Testis (tissue), 3 donors: Measurements from ENCODE around the gene KRTAP4-9. TPM values are rescaled to one million over a fixed set of nuclear protein-coding genes. Genes with fewer than 3 reads are reported as not detected.
"Not testable (repeated sequence)": the region's sequence is repeated elsewhere in the genome, so short reads cannot be mapped to it uniquely, and the experiment has no call there.

Experiments
- DNase-seq: peaks from one replicate; pipeline ENCODE4 v3.0.0-alpha.2; 2019
- H3K27ac ChIP-seq, 2 donors: fragments of 200-600 bp; sonication (generic); one replicate each; pipeline ENCODE4 v1.5.1; 2019
- H3K27me3 ChIP-seq: fragments of 200-600 bp; sonication (generic); one replicate; pipeline ENCODE4 v1.5.1; 2019
- H3K36me3 ChIP-seq: fragments of 200-600 bp; sonication (generic); one replicate; pipeline ENCODE4 v1.5.1; 2017; ENCODE audit warnings: low read depth; ENCODE audit errors: missing control alignments
- H3K4me1 ChIP-seq: fragments of 200-600 bp; sonication (generic); one replicate; pipeline ENCODE4 v1.5.1; 2019
- H3K4me3 ChIP-seq, 2 donors: fragments of 200-600 bp; sonication (generic); one replicate each; pipeline ENCODE4 v1.5.1; 2017 to 2019
- H3K9me3 ChIP-seq: fragments of 200-600 bp; sonication (generic); one replicate; pipeline ENCODE4 v1.5.1; 2017
- CTCF ChIP-seq, 3 experiments: fragments of 450-650 bp in 2 of 3; fragments of 200-600 bp in 1 of 3; sonication (generic) in 1 of 3; IDR thresholded peaks; one replicate each; pipeline ENCODE4 v1.5.1; 2016 to 2019; ENCODE audit warnings: antibody characterized with exemption in 3 of 3, mild to moderate bottlenecking in 2 of 3, moderate library complexity in 1 of 3
- POLR2A ChIP-seq: fragments of 450-650 bp; IDR thresholded peaks from one replicate; pipeline ENCODE4 v1.6.1; 2017; ENCODE audit warnings: antibody characterized with exemption, mild to moderate bottlenecking, moderate library complexity
- WGBS, 2 donors: methylation state at CpG; one replicate each; pipeline ENCODE4 v1.1.5; 2018; 5-methylcytosine and 5-hydroxymethylcytosine counted together
- intact Hi-C: fragments of 100-400 bp; cut with DNase I; formaldehyde crosslinking; loops from one replicate; pipeline ENCODE4 v1.15.1; 2023; ENCODE audit warnings: low total_unique reads
- polyA plus RNA-seq: library from polyadenylated mRNA; stranded (reverse); fragments of 350-450 nt; fragmentation: Illumina TruSeq; extraction: RNeasy Lipid Tissue Mini Kit (QIAGEN cat#74804); gene quantifications from one replicate; pipeline ENCODE4 v1.2.3, GENCODE V29; 2014; ENCODE audit warnings: low read depth, low replicate concordance; ENCODE audit not compliant: insufficient read depth
- total RNA-seq, 2 donors: library from RNA; depleted of rRNA; stranded (reverse); fragments of >200 nt; gene quantifications; one replicate each; pipeline ENCODE4 v1.2.3, GENCODE V29; 2016

KRTAP4-9 gene
- total and polyA plus RNA-seq, 3 donors from 2014 or later: not detected

DNA sequence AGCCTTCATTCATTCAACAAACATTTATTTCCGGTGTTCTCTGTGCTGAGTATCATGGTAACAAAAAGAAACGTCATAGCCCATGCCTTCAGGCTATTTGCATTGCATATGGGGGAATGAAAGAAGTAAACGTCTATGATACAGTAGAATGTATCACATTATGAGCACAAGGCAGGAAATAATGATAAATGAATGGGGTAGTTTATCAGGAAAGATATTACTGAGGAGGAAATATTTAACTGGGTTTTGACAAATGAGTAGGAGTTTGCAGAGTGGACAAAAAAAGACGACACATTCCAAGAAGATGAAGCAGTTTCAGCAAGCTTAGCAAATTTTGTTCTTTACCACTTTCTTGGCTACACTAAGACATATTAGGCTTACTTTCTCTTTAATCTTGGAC lies 22.6 kb upstream of the KRTAP4-9 start:
- no peaks in the 10 kb centered on the region for H3K9me3 ChIP-seq

DNA sequence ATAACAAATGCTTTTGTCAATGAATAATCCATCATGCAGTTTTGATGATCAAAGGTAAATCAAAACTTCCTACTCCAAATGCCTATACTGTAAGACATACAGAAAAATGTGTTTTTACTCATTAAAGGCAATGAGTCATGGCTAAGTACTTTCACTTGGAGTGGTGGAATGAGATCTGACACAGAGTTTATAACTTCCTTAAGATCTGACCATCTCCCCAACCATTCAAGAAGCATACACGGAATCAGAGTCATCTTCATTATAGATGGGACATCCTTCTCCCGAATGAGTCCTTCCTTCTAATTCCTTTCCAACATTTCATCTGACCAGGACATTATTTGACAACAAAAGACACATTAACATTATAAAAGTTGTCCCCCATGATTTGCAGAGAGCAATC lies 21.8 kb upstream of the KRTAP4-9 start:
- H3K4me3 ChIP-seq, H3K36me3 ChIP-seq, H3K27me3 ChIP-seq, H3K9me3 ChIP-seq, DNase-seq, intact Hi-C loops, H3K27ac ChIP-seq, H3K4me1 ChIP-seq: not testable (repeated sequence)
- WGBS, 2 donors: 76 to 78% methylated on average over 2 of the region's 2 CpGs

More for the DNA sequence above, 22.6 kb upstream of the KRTAP4-9 start:
- intact Hi-C loops: no loop called here
- H3K4me3 ChIP-seq: no peak overlapping the region
- no peaks in the 10 kb centered on the region for H3K36me3 ChIP-seq
- H3K27ac ChIP-seq: no peak overlapping the region
- H3K27me3 ChIP-seq: no peaks in the 10 kb centered on the region
- DNase-seq: no peak
- no peak for TF ChIP-seq POLR2A
- TF ChIP-seq CTCF (IDR thresholded peaks at IDR 0.05): no peak
- 49 to 61% methylated on average over 4 of the region's 4 CpGs for WGBS, 2 donors
- H3K4me1 ChIP-seq: no peaks in the 10 kb centered on the region

DNA sequence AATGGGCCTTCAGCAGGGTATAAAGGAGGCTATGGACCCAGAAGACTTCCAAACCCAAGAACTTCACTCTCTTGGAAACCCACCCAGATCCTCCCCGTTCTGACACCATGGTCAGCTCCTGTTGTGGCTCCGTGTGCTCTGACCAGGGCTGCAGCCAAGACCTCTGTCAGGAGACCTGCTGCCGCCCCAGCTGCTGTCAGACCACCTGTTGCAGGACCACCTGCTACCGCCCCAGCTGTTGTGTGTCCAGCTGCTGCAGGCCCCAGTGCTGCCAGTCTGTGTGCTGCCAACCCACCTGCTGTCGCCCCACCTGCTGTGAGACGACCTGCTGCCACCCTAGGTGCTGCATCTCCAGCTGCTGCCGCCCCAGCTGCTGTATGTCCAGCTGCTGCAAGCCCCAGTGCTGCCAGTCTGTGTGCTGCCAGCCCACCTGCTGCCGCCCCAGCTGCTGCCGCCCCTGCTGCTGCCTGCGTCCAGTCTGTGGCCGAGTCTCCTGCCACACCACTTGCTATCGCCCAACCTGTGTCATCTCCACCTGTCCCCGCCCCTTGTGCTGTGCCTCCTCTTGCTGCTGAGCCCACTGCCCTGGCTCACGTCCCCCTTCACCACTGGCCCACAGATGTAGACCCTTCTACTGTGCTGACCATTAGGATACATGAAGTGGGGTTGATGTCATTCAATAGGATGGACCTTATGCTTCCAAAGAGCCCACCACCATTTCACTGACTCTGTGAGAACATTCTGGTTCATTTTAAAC lies 20.9 kb upstream of the KRTAP4-9 start, which contains the start of gene KRTAP4-7:
Gene KRTAP4-7, plus strand, starts transcription at position 51 of the 757 bp plus-strand sequence. Its CDS starts 57 bp downstream, at position 108.
- H3K36me3 ChIP-seq, H3K9me3 ChIP-seq, DNase-seq, H3K27me3 ChIP-seq, intact Hi-C loops, H3K4me3 ChIP-seq, H3K4me1 ChIP-seq, H3K27ac ChIP-seq: not testable (repeated sequence)
- 73 to 83% methylated on average over 5 to 11 of the region's 14 CpGs for WGBS, 2 donors

DNA sequence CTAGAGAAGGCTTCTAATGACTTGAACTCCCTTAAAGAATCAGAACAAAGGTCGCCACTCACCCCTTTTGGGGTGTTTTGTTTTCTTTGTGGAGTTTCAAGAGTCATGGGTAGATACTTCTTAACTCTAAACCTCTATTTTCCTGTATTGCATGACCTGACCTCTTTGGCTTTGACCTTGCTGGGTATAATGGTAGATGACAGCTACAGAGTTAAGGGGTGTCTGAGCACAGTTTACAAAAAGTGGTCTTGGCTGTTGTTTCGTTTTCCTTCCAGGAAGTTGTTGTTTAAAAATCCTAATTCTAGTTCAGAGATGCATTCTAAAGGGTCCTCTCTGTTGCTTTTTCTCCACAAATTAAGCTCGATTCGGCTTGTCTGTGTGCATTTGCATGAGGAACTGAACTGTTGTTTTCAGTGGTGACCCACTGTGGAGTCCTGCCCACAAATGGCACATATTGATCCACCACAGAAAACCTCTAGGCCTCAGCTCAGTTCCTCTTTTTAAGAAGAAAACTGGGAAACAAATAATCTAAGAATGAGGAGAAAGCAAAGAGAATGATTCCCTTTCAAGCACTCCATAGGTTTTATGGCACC lies 16.3 kb upstream of the KRTAP4-9 start:
- 62 to 75% methylated on average over 4 of the region's 4 CpGs for WGBS, 2 donors
- H3K4me1 ChIP-seq, intact Hi-C loops, H3K9me3 ChIP-seq, H3K36me3 ChIP-seq, H3K27ac ChIP-seq, H3K4me3 ChIP-seq, H3K27me3 ChIP-seq, DNase-seq: not testable (repeated sequence)

- Histone ChIP-seq H3K4me1 (no peaks in the 10 kb centered on the region), H3K9me3 (no peaks in the 10 kb centered on the region)
- TF ChIP-seq CTCF (IDR thresholded peaks at IDR 0.05): no peak
Measured at GRCh38 chr17:41096055-41096454, 9.1 kb upstream of the KRTAP4-9 start.

DNA sequence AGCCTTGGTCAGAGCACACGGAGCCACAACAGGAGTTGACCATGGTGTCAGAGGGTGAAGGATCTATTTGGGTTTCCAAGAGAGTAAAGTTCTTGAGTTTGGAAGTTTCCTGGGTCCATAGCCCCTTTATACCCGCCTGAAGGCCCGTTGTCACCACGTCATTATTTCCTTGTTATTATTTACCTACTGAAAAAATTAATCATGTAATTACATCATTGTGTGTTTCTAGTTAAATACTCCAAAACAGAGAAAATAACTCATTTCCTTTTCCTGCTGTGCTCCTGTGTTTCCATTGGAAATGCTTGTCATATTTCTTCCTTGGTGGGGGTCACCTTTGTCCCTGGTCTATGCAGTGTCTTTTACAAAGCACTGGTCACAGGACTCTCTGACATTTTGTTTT lies 7.1 kb upstream of the KRTAP4-9 start, which contains the start of gene KRTAP4-8:
Gene KRTAP4-8, minus strand, starts transcription at position 101 of the 400 bp plus-strand sequence. Its CDS starts 58 bp downstream, at position 43.
- Histone ChIP-seq H3K27me3 (no peaks in the 10 kb centered on the region), H3K27ac (no peak within 1 kb of the TSS), H3K9me3 (no peaks in the 10 kb centered on the region), H3K4me1 (no peaks in the 10 kb centered on the region), H3K36me3 (no peaks in the 10 kb centered on the region), H3K4me3 (no peak within 1 kb of the TSS)
- no peak for DNase-seq
- WGBS, 2 donors: 71 to 74% methylated on average over 4 of the region's 4 CpGs
- TF ChIP-seq POLR2A (no peak), CTCF (IDR thresholded peaks at IDR 0.05) (no peak)
- intact Hi-C loops: no loop called here

More at GRCh38 chr17:41096055-41096454, 9.1 kb upstream of the KRTAP4-9 start:
- Histone ChIP-seq H3K27ac (no peak overlapping the region), H3K27me3 (no peaks in the 10 kb centered on the region), H3K4me3 (no peak overlapping the region), H3K36me3 (no peaks in the 10 kb centered on the region)
- 89 to 91% methylated on average over 7 of the region's 7 CpGs for WGBS, 2 donors
- intact Hi-C loops: no loop called here
- no peak for DNase-seq
